ENCODE results near the gene ALLC.
A peak's percentile ranks its signal among the peaks of the same experiment; 100 is the strongest.

Gene ALLC

GRCh38 chr2:3664118-3664517 is 6.1 kb downstream of the ALLC start:
- Mint-ChIP-seq H3K4me3 (no peak overlapping the region), H3K27me3 (peaks cover 6% of the 10 kb centered on the region), H3K9me3 (peaks cover 3% of the 10 kb centered on the region), H3K36me3 (no peaks in the 10 kb centered on the region), H3K4me1 (peaks cover 15% of the 10 kb centered on the region), H3K27ac (no peak overlapping the region)
- DNase-seq (ENCODE audit: low spot score in 2 of 2) (no peak), ATAC-seq (ENCODE audit: low read depth) (no peak)

GRCh38 chr2:3664925-3665324 is 6.9 kb downstream of the ALLC start:
- Mint-ChIP-seq H3K36me3 (no peaks in the 10 kb centered on the region), H3K27me3 (peaks cover 9% of the 10 kb centered on the region), H3K27ac (no peak overlapping the region), H3K9me3 (peaks cover 3% of the 10 kb centered on the region), H3K4me1 (peaks cover 14% of the 10 kb centered on the region), H3K4me3 (no peak overlapping the region)
- no peak for ATAC-seq (ENCODE audit: low read depth)
- DNase-seq (ENCODE audit: low spot score in 2 of 2) = no peak

GRCh38 chr2:3665886-3666612 is 8.0 kb downstream of the ALLC start:
- ATAC-seq (ENCODE audit: low read depth) (no peak), DNase-seq (ENCODE audit: low spot score in 2 of 2) (no peak)
- peaks cover 11% of the 10 kb centered on the region for H3K27me3 Mint-ChIP-seq
- H3K36me3 Mint-ChIP-seq = no peaks in the 10 kb centered on the region
- peaks cover 6% of the 10 kb centered on the region for H3K4me1 Mint-ChIP-seq
- H3K9me3 Mint-ChIP-seq = peaks cover 3% of the 10 kb centered on the region
- no peak overlapping the region for H3K4me3 Mint-ChIP-seq
- no peak overlapping the region for H3K27ac Mint-ChIP-seq

- no peak for DNase-seq (ENCODE audit: low spot score in 2 of 2)
- Mint-ChIP-seq H3K27ac (no peak overlapping the region), H3K4me1 (peaks cover 6% of the 10 kb centered on the region)
Observed at GRCh38 chr2:3666613-3666975, 8.6 kb downstream of the ALLC start.

GRCh38 chr2:3667151-3667631 is 9.2 kb downstream of the ALLC start:
- peak; percentile 14 for ATAC-seq (ENCODE audit: low read depth)
- Mint-ChIP-seq H3K27me3 (peaks cover 11% of the 10 kb centered on the region), H3K4me1 (peaks cover 3% of the 10 kb centered on the region), H3K36me3 (no peaks in the 10 kb centered on the region), H3K27ac (no peak overlapping the region), H3K4me3 (no peak overlapping the region), H3K9me3 (peaks cover 3% of the 10 kb centered on the region)
- no peak for DNase-seq (ENCODE audit: low spot score in 2 of 2)

More at GRCh38 chr2:3666613-3666975, 8.6 kb downstream of the ALLC start:
- no peak for ATAC-seq (ENCODE audit: low read depth)
- peaks cover 11% of the 10 kb centered on the region for H3K27me3 Mint-ChIP-seq
- H3K4me3 Mint-ChIP-seq = no peak overlapping the region
- no peaks in the 10 kb centered on the region for H3K36me3 Mint-ChIP-seq
- peaks cover 3% of the 10 kb centered on the region for H3K9me3 Mint-ChIP-seq

- Mint-ChIP-seq H3K27me3 (peaks cover 11% of the 10 kb centered on the region), H3K4me3 (no peak overlapping the region)
Observed at GRCh38 chr2:3669656-3670055, 11.7 kb downstream of the ALLC start.

GRCh38 chr2:3670376-3670775 is 12.4 kb downstream of the ALLC start:
- no peak overlapping the region for H3K4me3 Mint-ChIP-seq
- no peaks in the 10 kb centered on the region for H3K36me3 Mint-ChIP-seq
- H3K27me3 Mint-ChIP-seq = peaks cover 11% of the 10 kb centered on the region
- DNase-seq (ENCODE audit: low spot score in 2 of 2) (no peak), ATAC-seq (ENCODE audit: low read depth) (no peak)
- no peak overlapping the region for H3K27ac Mint-ChIP-seq
- peaks cover 2% of the 10 kb centered on the region for H3K9me3 Mint-ChIP-seq
- H3K4me1 Mint-ChIP-seq = no peaks in the 10 kb centered on the region

More at GRCh38 chr2:3669656-3670055, 11.7 kb downstream of the ALLC start:
- no peak overlapping the region for H3K27ac Mint-ChIP-seq
- ATAC-seq (ENCODE audit: low read depth) = no peak
- no peak for DNase-seq (ENCODE audit: low spot score in 2 of 2)
- no peaks in the 10 kb centered on the region for H3K36me3 Mint-ChIP-seq
- no peaks in the 10 kb centered on the region for H3K4me1 Mint-ChIP-seq
- H3K9me3 Mint-ChIP-seq = peaks cover 3% of the 10 kb centered on the region

GRCh38 chr2:3670941-3671340 is 12.9 kb downstream of the ALLC start:
- H3K9me3 Mint-ChIP-seq = no peaks in the 10 kb centered on the region
- no peak overlapping the region for H3K4me3 Mint-ChIP-seq
- H3K27ac Mint-ChIP-seq = no peak overlapping the region
- H3K36me3 Mint-ChIP-seq = no peaks in the 10 kb centered on the region
- no peak for ATAC-seq (ENCODE audit: low read depth)
- no peak for DNase-seq (ENCODE audit: low spot score in 2 of 2)
- H3K27me3 Mint-ChIP-seq = peaks cover 11% of the 10 kb centered on the region
- no peaks in the 10 kb centered on the region for H3K4me1 Mint-ChIP-seq

- H3K4me1 Mint-ChIP-seq = no peaks in the 10 kb centered on the region
- ATAC-seq (ENCODE audit: low read depth) = no peak
- no peaks in the 10 kb centered on the region for H3K36me3 Mint-ChIP-seq
Observed at GRCh38 chr2:3672861-3673678, 15.1 kb downstream of the ALLC start.

GRCh38 chr2:3674066-3674845 is 16.3 kb downstream of the ALLC start:
- no peaks in the 10 kb centered on the region for H3K36me3 Mint-ChIP-seq
- no peak overlapping the region for H3K4me3 Mint-ChIP-seq
- peaks cover 10% of the 10 kb centered on the region for H3K27me3 Mint-ChIP-seq
- H3K4me1 Mint-ChIP-seq = no peaks in the 10 kb centered on the region
- no peak for ATAC-seq (ENCODE audit: low read depth)
- no peak overlapping the region for H3K27ac Mint-ChIP-seq
- DNase-seq (ENCODE audit: low spot score in 2 of 2) = no peak
- no peaks in the 10 kb centered on the region for H3K9me3 Mint-ChIP-seq

More at GRCh38 chr2:3672861-3673678, 15.1 kb downstream of the ALLC start:
- Mint-ChIP-seq H3K27ac (no peak overlapping the region), H3K9me3 (no peaks in the 10 kb centered on the region), H3K4me3 (no peak overlapping the region), H3K27me3 (peaks cover 11% of the 10 kb centered on the region)
- DNase-seq (ENCODE audit: low spot score in 2 of 2) = no peak

- ATAC-seq (ENCODE audit: low read depth) (no peak), DNase-seq (ENCODE audit: low spot score in 2 of 2) (no peak)
- H3K9me3 Mint-ChIP-seq = no peaks in the 10 kb centered on the region
- H3K36me3 Mint-ChIP-seq = no peaks in the 10 kb centered on the region
- H3K27ac Mint-ChIP-seq = no peak overlapping the region
- no peak overlapping the region for H3K4me3 Mint-ChIP-seq
- H3K4me1 Mint-ChIP-seq = peaks cover 2% of the 10 kb centered on the region
- H3K27me3 Mint-ChIP-seq = peaks cover 5% of the 10 kb centered on the region
Observed at GRCh38 chr2:3675687-3676086, 17.7 kb downstream of the ALLC start.

- H3K4me3 Mint-ChIP-seq = no peak overlapping the region
- ATAC-seq (ENCODE audit: low read depth) (no peak), DNase-seq (ENCODE audit: low spot score in 2 of 2) (no peak)
- no peak overlapping the region for H3K27ac Mint-ChIP-seq
- peaks cover 5% of the 10 kb centered on the region for H3K27me3 Mint-ChIP-seq
- H3K4me1 Mint-ChIP-seq = peaks cover 5% of the 10 kb centered on the region
- H3K36me3 Mint-ChIP-seq = no peaks in the 10 kb centered on the region
- H3K9me3 Mint-ChIP-seq = no peaks in the 10 kb centered on the region
Observed at GRCh38 chr2:3677436-3677835, 19.4 kb downstream of the ALLC start.

- H3K9me3 Mint-ChIP-seq = no peaks in the 10 kb centered on the region
Observed at GRCh38 chr2:3678212-3678611, 20.2 kb downstream of the ALLC start.

GRCh38 chr2:3679180-3679579 is 21.2 kb downstream of the ALLC start:
- ATAC-seq (ENCODE audit: low read depth) (no peak), DNase-seq (ENCODE audit: low spot score in 2 of 2) (no peak)
- H3K4me3 Mint-ChIP-seq = no peak overlapping the region
- peaks cover 5% of the 10 kb centered on the region for H3K4me1 Mint-ChIP-seq
- peaks cover 5% of the 10 kb centered on the region for H3K27me3 Mint-ChIP-seq
- no peaks in the 10 kb centered on the region for H3K9me3 Mint-ChIP-seq
- no peak overlapping the region for H3K27ac Mint-ChIP-seq
- no peaks in the 10 kb centered on the region for H3K36me3 Mint-ChIP-seq

More at GRCh38 chr2:3678212-3678611, 20.2 kb downstream of the ALLC start:
- DNase-seq (ENCODE audit: low spot score in 2 of 2) = no peak
- Mint-ChIP-seq H3K27me3 (peaks cover 5% of the 10 kb centered on the region), H3K4me1 (peaks cover 5% of the 10 kb centered on the region), H3K36me3 (no peaks in the 10 kb centered on the region), H3K4me3 (no peak overlapping the region), H3K27ac (no peak overlapping the region)
- no peak for ATAC-seq (ENCODE audit: low read depth)

Data from memory B cell (primary cell).